EL (cell line): ENCODE data around the gene ORM2.

ENCODE experiments used
- DNase-seq: peaks from one replicate; pipeline ENCODE4 v3.0.0-alpha.2; 2016

ORM2 gene

GRCh38 chr9:114373960-114374730, 44.5 kb downstream of the ORM2 start:
- no peak for DNase-seq

- DNase-seq: no peak
These were observed 45.3 kb downstream of the ORM2 start for GRCh38 chr9:114374936-114375335.

DNA sequence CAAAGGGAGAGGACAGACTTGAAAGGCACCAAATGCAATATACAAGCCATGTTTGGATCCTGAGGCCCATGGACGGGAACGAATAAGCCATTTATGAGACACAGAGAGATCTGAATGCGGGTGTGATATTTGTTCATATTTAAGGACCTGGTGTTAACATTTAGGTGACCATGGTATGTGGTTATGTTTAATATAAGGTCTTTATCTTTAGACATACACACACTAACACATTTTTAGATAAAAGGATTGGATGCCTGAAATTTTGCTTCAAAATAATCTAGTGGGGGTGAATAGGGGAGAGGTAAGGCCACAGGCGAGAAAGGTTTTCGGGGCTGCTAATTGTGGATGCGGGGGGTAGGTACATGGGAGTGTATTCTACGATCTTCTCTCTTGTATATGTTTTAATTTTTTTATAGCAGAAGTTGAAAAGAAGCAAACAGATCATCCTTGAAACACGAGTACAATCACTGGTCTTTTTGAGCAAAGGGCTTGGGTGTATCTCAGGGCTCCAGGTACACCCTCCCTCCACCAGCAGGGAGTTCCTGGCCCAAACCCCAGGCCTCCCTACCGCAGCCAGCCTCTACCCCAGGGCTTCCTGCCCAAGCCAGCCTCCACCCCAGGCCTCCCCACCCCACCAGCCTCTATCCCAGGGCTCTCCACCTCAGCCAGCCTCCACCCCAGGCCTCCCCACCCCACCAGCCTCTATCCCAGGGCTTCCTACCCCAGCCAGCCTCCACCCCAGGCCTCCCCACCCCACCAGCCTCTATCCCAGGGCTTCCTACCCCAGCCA, 45.9 kb downstream of the ORM2 start:
- no peak for DNase-seq

DNA sequence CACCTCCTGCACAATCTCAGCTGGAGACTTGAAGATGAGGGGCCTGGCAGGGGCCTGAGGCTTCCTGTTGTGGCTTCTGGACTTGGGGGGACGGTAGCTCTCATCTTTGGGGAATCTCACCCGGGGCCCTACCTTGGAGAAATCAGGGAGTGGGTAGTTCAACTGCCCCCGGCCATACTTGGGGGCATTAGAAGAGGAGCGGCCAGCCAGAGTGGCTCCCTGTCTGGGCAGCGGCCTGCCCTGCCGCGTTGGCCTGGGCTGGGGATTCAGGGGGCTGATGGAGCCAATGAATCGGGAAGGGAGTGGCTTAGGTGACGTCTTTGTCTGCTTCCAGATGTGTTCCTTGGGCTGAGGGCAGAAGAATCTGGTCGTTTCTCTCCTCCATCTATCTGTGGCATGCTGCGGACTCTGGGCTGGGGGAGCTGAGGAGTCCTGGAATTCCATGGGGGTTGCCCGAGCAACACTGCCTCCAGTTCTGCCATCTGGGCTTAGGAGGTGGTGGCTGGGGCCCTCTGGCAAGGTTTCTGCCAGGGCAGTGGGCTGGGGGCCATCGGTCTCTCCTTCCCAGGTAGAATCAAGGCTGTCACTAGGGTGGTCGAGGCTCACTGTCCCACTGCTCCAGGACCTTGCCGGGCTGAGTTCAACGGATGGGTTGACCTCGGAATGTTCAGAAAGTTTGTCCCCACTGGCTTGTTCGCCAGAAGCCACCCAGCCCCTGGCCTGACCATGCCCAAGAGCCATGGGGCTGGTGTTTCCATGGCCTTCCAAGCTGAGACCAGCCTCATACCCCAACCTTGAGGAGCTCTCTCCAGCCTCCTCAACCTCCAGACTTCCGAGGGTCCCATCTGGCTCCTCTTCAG, 47.1 kb downstream of the ORM2 start:
- no peak for DNase-seq

DNA sequence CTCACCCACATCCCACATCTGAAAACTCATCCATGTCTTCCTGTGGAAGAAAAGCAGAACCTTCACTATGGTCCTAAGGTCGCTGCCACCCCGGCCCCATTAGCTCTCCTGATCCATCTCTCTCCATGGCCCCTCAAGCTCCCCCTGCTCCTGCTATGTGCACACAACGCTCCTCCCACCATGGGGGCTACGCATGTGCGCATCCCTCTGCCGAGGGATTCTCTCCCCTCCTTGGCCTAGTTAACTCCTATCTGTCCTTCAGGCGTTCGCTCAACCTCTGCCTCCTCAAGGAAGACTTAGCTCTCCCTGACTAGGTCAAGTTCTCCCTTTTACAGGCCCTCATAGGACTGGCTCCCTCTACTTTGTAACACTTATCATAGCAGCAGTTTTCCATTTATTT, 48.3 kb downstream of the ORM2 start:
- no peak for DNase-seq

GRCh38 chr9:114378883-114379282, 49.2 kb downstream of the ORM2 start:
- DNase-seq: no peak
